BLaER1 (cell line): ENCODE data around the gene ATP5F1C.
A peak's percentile ranks its signal among the peaks of the same experiment; 100 is the strongest.
"Not testable (repeated sequence)": the region's sequence is repeated elsewhere in the genome, so short reads cannot be mapped to it uniquely, and the experiment has no call there.

Experiments used
- H3K27ac ChIP-seq: shearing (Covaris generic); formaldehyde crosslinking; 2 replicates; pipeline ENCODE4 v1.8.1; 2022
- H3K27me3 ChIP-seq: shearing (Covaris generic); formaldehyde crosslinking; 2 replicates; pipeline ENCODE4 v1.8.1; 2022
- H3K36me3 ChIP-seq: shearing (Covaris generic); formaldehyde crosslinking; 2 replicates; pipeline ENCODE4 v1.8.1; 2022
- H3K4me1 ChIP-seq: shearing (Covaris generic); formaldehyde crosslinking; 2 replicates; pipeline ENCODE4 v1.8.1; 2022
- H3K4me2 ChIP-seq: shearing (Covaris generic); formaldehyde crosslinking; 2 replicates; pipeline ENCODE4 v1.8.1; 2022
- H3K4me3 ChIP-seq: shearing (Covaris generic); formaldehyde crosslinking; 2 replicates; pipeline ENCODE4 v1.8.1; 2022
- H3K9ac ChIP-seq: shearing (Covaris generic); formaldehyde crosslinking; 2 replicates; pipeline ENCODE4 v1.8.1; 2022
- H3K9me3 ChIP-seq: shearing (Covaris generic); formaldehyde crosslinking; 2 replicates; pipeline ENCODE4 v1.8.1; 2022
- H4K20me1 ChIP-seq: shearing (Covaris generic); formaldehyde crosslinking; 2 replicates; pipeline ENCODE4 v1.8.1; 2022
- Cebpa-rat ChIP-seq: shearing (Covaris generic); IDR thresholded peaks from 2 replicates; pipeline ENCODE4 v1.8.1; 2022

The ATP5F1C gene

GRCh38 chr10:7766241-7766640 lies 21.7 kb upstream of the ATP5F1C start:
- Histone ChIP-seq H3K36me3 (peaks cover 87% of the 10 kb centered on the region), H3K4me1 (peaks cover 9% of the 10 kb centered on the region), H3K27ac (no peak overlapping the region), H3K9ac (no peak overlapping the region; the same call in 1 of the 2 replicates), H3K4me3 (no peak overlapping the region), H3K27me3 (no peaks in the 10 kb centered on the region), H3K4me2 (no peak overlapping the region), H4K20me1 (no peaks in the 10 kb centered on the region), H3K9me3 (no peaks in the 10 kb centered on the region)
- no peak for TF ChIP-seq Cebpa-rat

- Histone ChIP-seq H3K4me1 (peaks cover 19% of the 10 kb centered on the region), H3K27me3 (no peaks in the 10 kb centered on the region), H3K4me2 (no peak overlapping the region), H3K27ac (no peak overlapping the region), H3K9me3 (no peaks in the 10 kb centered on the region), H3K9ac (no peak overlapping the region), H3K36me3 (peaks cover 78% of the 10 kb centered on the region), H4K20me1 (no peaks in the 10 kb centered on the region), H3K4me3 (no peak overlapping the region)
- TF ChIP-seq Cebpa-rat = no peak
These were observed 20.8 kb upstream of the ATP5F1C start for GRCh38 chr10:7767209-7767608.

- no peak overlapping the region for H3K4me3 ChIP-seq
- no peaks in the 10 kb centered on the region for H3K9me3 ChIP-seq
- peaks cover 74% of the 10 kb centered on the region for H3K36me3 ChIP-seq
- H3K4me2 ChIP-seq = no peak overlapping the region
- no peak overlapping the region for H3K27ac ChIP-seq
- H3K9ac ChIP-seq = no peak overlapping the region
- no peaks in the 10 kb centered on the region for H4K20me1 ChIP-seq
- peaks cover 31% of the 10 kb centered on the region for H3K4me1 ChIP-seq
- TF ChIP-seq Cebpa-rat = no peak
- no peaks in the 10 kb centered on the region for H3K27me3 ChIP-seq
These were observed 19.6 kb upstream of the ATP5F1C start for GRCh38 chr10:7768417-7768816.

- no peak for TF ChIP-seq Cebpa-rat
- peak overlapping the region; percentile 81 for H3K9ac ChIP-seq
- peak overlapping the region; percentile 40 for H3K4me3 ChIP-seq
- H3K4me2 ChIP-seq = peak overlapping the region; percentile 82
- no peaks in the 10 kb centered on the region for H3K27me3 ChIP-seq
- H3K4me1 ChIP-seq = peaks cover 60% of the 10 kb centered on the region
- H3K9me3 ChIP-seq = no peaks in the 10 kb centered on the region
- peak overlapping the region; percentile 95 for H3K27ac ChIP-seq
- no peaks in the 10 kb centered on the region for H4K20me1 ChIP-seq
- peaks cover 64% of the 10 kb centered on the region for H3K36me3 ChIP-seq
These were observed 13.9 kb upstream of the ATP5F1C start for GRCh38 chr10:7773845-7774801.

- H3K4me1 ChIP-seq = peaks cover 45% of the 10 kb centered on the region
- H3K27me3 ChIP-seq = no peaks in the 10 kb centered on the region
- no peaks in the 10 kb centered on the region for H4K20me1 ChIP-seq
- H3K36me3 ChIP-seq = peaks cover 77% of the 10 kb centered on the region
- H3K4me3 ChIP-seq = no peak overlapping the region
- H3K4me2 ChIP-seq = no peak overlapping the region
- H3K9me3 ChIP-seq = no peaks in the 10 kb centered on the region
- no peak overlapping the region for H3K9ac ChIP-seq
- TF ChIP-seq Cebpa-rat = no peak
- no peak overlapping the region for H3K27ac ChIP-seq
These were observed 11.2 kb upstream of the ATP5F1C start for GRCh38 chr10:7776777-7777176.

- H3K4me1 ChIP-seq = peaks cover 25% of the 10 kb centered on the region
- H3K4me3 ChIP-seq, H3K9me3 ChIP-seq, H3K27me3 ChIP-seq, H3K4me2 ChIP-seq, H3K27ac ChIP-seq, H3K9ac ChIP-seq: not testable (repeated sequence)
- H4K20me1 ChIP-seq = peaks cover 43% of the 10 kb centered on the region
- peaks cover 70% of the 10 kb centered on the region for H3K36me3 ChIP-seq
These were observed 5.8 kb upstream of the ATP5F1C start for GRCh38 chr10:7782194-7782593.

- no peak for TF ChIP-seq Cebpa-rat
- peak overlapping the region; percentile 98 for H3K9ac ChIP-seq
- H3K36me3 ChIP-seq = peaks cover 38% of the 10 kb centered on the region
- no peak overlapping the region for H3K27ac ChIP-seq
- peaks cover 49% of the 10 kb centered on the region for H3K4me1 ChIP-seq
- no peaks in the 10 kb centered on the region for H3K9me3 ChIP-seq
- peak overlapping the region; percentile 95 for H3K4me2 ChIP-seq
- H3K27me3 ChIP-seq = no peaks in the 10 kb centered on the region
- H4K20me1 ChIP-seq = peaks cover 81% of the 10 kb centered on the region
- H3K4me3 ChIP-seq = peak overlapping the region; percentile 98
These were observed 1.5 kb upstream of the ATP5F1C start for GRCh38 chr10:7786430-7786829.

GRCh38 chr10:7787150-7787856 lies 674 bp upstream of the ATP5F1C start:
- no peak for TF ChIP-seq Cebpa-rat
- Histone ChIP-seq H3K4me3 (peak overlapping the region; percentile 98), H3K36me3 (peaks cover 37% of the 10 kb centered on the region), H3K9me3 (no peaks in the 10 kb centered on the region), H3K9ac (peak overlapping the region; percentile 98), H4K20me1 (peaks cover 90% of the 10 kb centered on the region), H3K27me3 (no peaks in the 10 kb centered on the region), H3K4me2 (peak overlapping the region; percentile 95), H3K27ac (peak overlapping the region; percentile 96), H3K4me1 (peaks cover 51% of the 10 kb centered on the region)

GRCh38 chr10:7788639-7789286 lies 786 bp downstream of the ATP5F1C start:
- no peak for TF ChIP-seq Cebpa-rat
- H3K27me3 ChIP-seq = no peaks in the 10 kb centered on the region
- H3K27ac ChIP-seq = peak overlapping the region; percentile 96
- no peaks in the 10 kb centered on the region for H3K9me3 ChIP-seq
- H4K20me1 ChIP-seq = peaks cover 96% of the 10 kb centered on the region
- peak overlapping the region; percentile 98 for H3K4me3 ChIP-seq
- H3K9ac ChIP-seq = peak overlapping the region; percentile 98
- peak overlapping the region; percentile 95 for H3K4me2 ChIP-seq
- H3K36me3 ChIP-seq = peaks cover 44% of the 10 kb centered on the region
- H3K4me1 ChIP-seq = peaks cover 51% of the 10 kb centered on the region
